GM19438 (cell line): Measurements from ENCODE around the gene IQCN.

Experiments used
- ATAC-seq: cut with Tn5 transposase; IDR thresholded peaks from one replicate; pipeline ENCODE4 v1.9.1; 2021; ENCODE audit warnings: low read depth; ENCODE audit not compliant: unreplicated experiment

IQCN gene

DNA sequence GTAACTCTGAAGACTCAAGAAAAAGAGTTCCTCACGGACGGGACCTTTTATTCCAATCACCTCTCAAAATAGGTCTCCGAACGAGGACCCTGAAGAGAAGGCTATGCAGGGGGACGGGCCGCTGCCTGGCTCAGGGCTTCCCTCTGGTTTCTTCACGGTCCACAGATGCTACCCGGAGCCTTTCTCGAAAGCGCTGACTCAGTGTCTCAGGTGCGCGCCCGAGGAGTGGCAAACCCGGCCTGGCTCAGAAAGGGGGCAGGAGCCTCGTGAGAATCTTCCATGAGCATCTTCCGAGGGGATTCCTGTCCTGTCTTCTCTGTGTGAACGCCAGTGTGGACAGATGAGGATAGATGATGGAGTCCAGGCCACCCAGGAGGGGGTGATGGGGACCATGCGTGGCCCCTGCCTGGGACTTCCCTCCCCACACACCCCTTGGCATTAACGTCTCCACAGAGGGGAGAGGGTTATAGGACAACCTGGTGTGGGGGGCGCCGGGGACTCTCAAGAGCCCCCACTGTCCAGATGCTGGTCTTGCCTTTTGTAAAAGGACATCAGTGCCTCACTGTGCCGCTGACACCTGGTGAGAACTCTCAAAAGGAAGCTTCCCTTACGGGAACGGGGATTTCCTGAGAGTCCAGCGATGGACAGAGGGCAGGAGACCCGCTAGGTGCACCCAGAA lies 32.1 kb upstream of the IQCN start:
- no peak for ATAC-seq

DNA sequence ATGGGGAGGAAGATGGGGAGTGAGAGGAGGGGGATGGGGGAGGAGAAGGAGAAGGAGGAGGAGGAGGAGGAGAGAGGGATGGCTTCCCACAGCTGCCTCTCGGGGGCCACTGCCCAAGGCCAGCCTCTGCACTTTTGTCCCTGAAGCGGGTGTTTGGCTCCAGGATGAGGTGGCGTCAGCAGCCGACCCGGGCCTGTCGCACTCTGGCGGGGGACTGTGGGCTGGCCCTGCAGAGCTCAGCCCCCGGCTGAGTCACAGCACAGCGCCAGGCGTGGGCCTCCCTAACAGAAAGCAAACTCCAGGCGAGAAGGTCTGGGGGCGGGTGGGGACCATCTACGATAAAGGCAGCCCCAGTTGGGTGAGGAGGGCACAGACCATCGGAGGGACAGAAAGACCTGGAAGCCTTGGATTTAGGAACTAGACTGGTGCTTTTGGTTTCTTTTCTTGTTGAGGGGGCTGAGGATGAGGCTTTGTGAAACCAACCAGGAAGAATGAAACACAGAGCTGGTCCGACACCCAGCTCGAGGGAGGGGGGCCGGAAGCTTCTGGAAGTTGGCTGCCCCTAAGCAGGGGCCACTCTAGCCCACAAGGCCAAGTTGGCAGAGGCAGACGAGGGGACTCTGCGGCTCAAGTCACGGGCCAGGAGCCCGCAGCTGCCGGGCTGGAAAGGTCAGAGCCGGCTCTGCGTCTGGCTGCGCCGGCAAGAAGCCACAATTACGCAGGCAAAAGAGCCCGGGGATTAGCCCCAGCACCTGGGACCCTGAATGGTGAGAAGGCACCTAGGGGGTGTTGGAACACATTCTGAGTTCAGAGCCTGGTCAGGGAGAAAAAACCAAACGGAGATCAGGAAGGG lies 30.4 kb upstream of the IQCN start:
- no peak for ATAC-seq

DNA sequence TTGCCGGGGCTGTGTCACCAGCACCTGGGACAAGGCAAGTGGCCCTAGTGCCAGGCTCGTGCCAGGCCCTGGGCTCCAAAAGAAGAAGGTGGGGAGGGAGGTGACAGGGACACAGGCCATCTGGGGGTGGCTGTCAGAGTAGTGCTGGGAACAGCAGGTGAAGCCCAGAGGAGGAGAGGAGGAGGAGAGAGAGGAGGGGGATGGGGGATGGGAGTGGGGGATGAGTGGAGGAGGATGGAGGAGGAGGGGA lies 29.9 kb upstream of the IQCN start:
- no peak for ATAC-seq

DNA sequence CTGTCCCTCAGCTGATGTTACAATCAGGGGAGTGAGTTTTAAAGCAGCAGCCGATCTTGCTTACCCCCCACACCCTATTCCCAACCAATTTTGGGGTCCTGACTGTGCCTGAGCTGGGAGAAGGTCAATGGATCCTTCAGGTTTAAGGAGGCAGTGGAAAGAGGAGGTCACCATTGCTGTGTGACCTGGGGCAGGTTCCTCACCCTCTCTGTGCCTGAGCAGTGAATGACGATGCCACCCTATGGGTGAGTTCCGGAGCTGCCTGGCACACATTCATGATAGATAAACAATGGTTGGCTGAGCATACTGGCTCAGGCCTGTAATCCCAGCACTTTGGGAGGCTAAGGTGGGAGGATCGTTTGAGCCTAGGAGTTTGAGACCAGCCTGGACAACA lies 27.5 kb upstream of the IQCN start:
- ATAC-seq, result no peak

DNA sequence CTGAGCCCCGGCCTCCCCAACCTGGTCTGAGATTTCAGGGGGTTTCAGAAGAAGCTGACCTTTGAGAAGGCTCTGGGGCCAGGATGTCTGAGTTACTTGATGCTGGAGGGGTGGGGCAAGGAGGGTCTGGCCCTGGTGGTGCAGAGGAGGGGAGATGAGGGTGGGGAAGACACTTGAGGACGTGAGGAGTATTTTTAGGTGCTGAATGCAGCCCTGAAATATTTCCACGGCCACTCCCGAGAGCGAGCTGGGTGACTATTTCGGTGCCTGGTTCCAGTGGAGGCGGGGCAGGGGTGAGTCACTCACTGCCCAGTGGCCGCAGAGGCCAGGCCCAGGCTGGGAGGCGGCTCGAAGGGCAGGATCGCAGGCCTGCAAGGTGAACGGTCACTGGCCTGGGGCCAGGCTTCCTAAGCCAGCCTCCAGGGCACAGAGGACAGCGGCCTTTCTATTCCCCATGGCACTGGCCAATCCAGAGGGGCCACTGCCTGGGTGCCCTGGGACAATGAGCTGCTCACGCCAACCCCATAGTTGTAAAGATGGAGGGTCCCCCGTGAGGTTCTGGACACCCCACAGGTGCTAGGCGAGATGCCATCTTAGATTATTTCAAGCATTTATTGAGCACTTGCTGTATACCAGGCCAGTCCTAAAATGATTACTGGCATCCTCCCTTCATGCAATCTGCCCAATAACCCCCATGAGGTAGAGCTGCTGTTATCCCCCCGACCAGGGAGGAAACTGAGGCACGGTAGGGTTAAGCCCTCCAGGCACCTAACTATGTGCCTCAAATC lies 26.9 kb upstream of the IQCN start:
- no peak for ATAC-seq

DNA sequence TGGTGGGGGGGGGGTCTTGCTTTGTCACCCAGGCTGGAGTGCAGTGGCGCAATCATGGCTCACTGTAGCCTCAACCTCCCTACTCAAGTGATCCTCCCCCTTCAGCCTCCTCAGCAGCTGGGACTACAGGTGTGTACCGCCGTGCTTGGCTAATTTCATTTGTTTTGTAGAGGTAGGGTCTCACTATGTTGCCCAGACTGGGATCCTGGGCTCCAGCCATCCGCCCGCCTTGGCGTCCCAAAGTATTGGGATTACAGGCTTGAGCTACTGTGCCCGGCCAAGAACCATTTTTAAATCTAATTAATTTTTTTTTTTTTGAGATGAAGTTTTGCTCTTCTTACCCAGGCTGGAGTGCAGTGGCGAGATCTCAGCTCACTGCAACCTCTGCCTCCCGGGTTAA lies 25.4 kb upstream of the IQCN start:
- no peak for ATAC-seq

DNA sequence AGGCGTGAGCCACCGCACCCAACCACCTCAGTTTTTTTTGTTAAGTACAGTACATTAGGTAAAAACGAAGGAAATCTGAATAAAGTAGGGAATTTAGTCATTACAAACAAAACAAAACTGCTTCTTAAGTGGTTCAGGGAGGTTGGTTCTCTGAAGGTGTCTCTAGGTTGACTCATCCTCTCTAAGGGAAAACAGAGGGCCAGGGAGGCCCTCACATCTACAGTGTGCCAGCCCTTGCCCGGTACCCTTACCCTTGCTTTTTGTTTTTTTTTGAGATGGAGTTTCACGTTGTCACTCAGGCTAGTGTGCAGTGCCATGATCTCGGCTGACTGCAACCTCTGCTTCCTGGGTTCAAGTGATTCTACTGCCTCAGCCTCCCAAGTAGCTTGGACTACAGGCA lies 24.3 kb upstream of the IQCN start:
- no peak for ATAC-seq

DNA sequence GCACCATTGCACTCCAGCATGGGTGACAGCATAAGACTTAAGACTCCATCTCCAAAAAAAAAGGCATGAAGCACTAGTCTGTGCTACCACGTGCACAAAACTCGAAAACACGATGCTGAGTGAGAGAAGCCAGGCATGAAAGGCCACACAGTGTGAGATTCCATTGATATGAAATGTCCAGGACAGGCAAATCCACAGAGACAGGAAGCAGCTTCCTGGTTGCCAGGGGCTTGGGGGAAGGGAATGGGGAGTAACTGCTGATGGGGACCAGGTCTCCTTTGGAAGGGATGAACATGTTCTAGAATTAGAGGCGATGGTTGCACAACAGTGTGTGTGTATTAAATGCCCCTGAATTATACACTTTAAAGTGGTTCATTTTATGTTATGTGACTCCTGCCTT lies 23.1 kb upstream of the IQCN start:
- no peak for ATAC-seq

DNA sequence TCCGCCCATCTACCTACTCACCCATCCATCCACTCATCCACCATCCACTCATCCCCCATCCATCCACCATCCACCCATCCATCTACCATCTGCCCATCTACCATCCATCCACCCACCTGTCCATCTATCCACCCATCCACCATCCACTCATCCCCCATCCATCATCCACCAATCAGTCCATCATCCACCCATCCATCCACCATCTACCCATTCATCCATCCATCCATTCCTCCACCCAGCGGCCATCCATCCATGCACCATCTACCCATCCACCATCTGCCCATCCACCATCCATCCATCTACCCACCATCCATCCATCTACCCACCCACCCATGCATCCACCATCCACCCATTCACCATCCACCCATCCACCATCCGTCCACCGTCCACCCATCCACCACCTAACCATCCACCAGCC lies 20.8 kb upstream of the IQCN start:
- no peak for ATAC-seq

DNA sequence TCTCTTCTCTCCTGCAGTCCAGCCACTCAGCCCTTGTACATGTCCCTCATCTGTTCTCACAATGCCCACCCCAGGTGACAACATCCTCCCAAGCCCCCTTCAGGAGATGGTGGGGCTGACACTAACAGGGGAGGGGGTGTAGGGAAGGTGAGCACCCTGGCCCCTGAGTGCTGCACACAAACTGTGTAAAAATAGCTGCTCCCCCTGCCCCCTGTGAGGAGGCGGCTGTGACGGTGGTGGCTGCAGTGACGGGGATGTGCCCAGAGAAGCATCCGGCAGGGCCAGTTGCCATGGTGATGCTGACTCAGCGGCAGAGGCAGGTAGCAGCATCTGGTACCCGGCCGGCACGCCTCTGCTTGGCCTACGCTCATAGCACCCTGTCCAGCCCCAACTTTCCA lies 20.2 kb upstream of the IQCN start:
- ATAC-seq, result no peak

DNA sequence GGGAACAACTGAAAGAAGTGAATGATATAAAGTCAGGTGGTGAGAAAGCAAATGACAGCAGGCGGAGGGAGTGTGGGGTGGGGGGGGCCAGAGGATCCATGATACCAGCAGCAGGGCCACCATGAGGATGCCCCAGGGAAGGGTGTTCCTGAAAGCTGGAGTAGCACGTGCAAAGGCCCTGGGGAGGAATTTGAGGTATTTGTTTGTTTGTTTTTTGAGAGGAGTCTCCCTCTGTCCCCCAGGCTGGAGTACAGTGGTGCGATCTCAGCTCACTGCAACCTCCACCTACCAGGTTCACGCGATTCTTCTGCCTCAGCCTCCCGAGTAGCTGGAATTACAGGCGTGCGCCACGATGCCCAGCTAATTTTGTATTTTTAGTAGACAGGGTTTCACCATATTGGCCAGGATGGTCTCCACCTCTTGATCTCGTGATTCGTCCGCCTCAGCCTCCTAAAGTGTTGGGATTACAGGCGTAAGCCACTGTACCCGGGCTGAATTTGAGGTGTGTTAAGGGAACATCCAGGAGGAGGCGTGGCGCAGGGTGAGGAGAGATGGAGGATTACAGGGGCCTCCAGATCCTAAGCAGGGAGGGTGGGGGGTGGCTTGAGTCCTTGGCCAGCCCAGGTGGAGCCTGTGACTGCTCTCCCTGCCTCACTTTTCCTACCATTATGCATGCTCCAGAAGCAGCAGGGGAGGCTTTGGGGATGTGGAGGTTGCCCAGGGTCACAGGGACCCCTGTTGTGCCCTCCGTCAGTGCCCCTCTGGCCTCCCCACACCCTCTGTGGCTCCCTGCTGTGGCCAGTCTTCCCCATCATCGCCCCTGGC lies 19.6 kb upstream of the IQCN start:
- no peak for ATAC-seq

DNA sequence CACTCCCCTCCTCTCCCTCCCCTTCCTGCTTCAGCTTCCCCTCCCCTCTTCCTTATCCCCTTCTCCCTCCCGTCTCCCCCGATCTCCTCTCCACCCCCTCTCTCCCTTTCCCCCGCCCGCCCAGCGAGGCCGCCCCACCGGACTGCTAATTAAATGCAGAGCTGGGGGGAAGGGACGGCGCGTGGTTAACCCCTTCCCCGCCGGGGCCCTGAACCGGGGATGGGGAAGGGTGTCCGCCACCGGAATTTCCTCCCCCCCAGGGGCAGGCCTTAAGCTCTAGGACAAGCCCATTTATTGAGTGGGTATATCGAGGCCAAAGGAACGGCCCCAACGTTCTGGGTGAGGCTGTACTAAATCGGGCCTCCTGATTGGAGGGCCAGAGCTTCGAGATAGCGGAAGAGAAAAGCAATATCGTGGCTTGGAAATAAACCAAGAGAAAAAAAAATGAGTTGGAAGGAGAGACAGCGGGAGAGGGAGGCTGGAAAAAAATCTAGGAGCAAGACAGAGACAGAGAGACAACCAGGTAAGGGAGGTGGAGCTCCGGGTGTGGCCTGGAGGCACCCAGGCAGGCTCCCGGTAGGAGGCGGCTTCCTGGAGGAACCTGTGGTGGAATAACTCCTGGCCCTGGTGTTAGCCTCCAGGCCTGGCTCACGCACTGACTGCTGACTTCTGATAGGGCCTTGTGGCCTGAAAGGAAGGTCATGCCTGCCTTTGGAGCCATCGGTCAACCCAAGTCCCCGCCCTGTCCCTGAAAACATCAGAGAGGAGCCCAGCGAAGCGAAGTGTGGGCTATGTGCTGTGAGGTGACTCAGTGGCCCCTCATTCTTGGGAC lies 18.8 kb upstream of the IQCN start:
- no peak for ATAC-seq

DNA sequence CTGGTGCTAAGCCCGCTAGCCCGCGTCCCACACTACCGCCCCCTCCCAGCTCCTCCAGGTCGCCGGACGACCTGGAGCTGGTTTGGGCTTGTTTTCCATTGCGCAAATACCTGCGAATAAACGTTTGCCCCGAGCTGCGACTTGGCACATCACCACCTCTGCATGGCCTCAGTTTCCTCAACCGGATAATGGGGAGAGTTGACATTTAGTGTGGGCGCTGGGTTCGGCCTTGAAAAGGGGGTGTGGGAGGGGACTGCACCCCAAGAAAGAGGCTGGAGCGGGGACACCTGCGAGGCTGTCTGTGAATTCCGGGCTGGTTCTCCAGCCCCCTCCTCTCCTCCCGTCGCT lies 18.2 kb upstream of the IQCN start:
- ATAC-seq, result no peak

DNA sequence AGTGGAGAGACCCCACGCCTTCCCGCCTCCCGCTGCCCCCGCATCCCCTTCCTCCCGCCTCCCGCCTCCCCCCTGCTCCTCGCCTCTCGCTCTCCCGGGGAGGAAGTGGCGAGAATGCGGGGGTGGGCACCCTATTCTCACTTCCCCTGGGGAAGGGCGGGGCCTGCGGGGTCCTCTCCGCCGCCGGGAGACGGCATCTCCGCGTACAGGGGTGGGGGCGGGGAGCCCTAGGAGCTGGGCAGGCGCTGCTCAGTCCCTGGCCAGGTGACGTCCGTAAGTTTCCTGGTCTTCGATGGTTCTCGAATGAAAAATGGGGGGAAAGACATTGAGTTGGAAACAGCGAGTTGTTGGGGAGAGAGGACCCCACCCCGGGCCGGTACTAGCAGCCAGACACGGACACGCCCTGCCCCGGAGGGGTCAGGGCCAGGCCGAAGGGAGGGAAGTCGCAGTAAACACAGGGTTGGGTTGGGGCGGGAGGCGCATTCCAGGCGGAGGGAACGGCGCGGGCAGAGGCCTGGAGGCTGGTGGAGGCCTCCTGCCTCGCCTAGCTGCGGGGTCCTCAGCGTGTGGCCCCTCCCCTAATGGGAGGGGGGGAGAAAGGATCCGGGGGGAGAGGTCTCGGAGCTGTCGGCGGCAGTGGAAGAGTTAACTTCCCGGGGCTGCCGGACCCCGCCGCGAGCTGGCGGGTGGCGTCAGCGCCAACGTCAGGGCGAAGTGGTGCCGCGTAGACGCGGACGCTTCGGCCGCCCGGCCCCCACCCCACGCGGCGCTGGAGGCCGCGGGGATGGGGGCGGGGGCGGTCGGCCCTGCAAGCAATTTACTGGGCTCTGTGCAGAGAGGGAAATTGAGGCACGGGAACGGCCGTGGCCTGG lies 17.6 kb upstream of the IQCN start:
- ATAC-seq, result no peak

DNA sequence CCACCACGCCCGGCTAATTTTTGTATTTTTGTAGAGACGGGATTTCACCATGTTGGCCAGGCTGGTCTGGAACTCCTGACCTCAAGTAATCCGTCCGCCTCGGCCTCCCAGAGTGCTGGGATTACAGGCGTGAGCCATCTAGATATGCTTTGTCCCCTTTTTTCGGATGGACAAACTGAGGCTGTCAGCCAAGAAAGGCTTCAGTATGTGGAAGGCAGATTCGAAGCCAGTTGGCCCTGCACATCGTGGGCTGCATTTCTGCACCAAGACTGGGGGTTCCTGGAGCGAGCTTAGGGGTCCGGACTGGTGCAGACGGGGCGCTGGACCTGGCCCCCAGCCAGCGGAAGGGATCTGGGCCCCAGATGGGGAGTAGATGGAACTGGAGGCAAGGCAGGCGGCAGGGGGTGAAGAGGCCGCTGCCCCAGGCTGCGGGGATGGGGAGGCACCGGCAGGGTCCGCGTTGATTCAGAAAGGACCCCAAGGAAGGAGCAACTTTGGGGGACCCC lies 16.8 kb upstream of the IQCN start:
- ATAC-seq, result no peak

DNA sequence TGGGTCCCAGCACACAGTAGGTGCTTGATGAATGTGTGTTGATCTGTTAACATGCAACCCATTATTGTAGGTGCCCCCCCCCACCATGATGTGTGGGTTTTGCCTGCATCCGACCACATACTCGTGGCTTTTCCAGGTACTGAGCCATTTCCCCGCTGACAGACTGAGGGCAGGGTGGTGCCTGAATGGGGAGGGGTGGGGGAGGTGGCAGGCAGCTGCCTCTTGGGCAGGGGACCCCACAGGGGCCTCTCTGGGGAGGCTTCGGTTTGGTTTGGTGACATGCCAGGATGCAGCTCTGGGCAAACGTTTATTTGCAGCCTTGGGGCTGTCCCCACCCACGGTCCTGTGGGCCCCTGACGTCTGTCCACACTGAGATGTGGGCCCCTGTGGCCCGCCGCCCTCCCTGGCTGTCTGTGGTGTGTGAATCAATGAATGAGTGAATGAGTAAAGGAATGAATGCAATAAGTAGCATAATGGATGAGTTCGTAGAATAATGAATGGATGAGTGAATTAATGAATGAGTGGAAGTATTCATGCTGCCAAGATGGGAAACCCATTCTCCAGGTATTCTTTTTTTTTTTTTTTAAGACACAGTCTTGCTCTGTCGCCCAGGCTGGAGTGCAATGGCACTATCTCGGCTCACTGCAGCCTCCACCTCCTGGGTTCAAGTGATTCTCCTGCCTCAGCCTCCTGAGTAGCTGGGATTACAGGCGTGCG lies 16.2 kb upstream of the IQCN start:
- no peak for ATAC-seq

DNA sequence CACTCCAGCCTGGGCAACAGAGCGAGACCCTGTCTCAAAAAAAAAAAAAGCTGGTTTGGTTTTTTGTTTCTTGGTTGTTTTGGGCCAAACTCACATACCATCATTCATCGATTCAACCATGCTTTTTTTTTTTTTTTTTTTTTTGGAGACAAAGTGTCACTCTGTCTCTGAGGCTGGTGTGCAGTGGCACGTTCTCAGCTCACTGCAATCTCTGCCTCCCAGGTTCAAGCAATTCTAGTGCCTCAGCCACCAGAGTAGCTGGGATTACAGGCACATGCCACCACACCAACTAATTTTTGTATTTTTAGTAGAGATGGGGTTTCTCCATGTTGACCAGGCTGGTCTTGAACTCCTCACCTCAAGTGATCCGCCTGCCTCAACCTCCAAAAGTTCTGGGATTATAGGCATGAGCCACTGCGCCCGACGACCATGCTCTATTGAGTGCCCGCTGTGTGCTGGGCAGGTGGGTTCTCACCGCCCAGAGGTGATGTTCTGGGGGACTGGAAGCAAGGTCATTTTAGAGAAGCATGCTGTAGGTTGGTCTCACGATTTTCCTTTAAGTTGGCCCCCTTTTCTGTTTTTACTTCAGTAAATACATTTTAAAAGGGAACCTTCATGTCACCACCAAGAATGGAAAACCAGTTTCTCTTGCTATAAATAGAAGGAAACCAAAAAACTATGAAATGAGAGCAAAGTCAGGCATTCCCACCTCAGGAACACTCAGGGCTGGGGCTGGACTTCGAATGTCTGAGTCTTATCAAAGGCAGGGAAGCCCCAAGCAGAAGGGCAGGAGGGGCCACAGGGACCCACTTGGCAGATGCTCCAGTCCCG lies 15.4 kb upstream of the IQCN start:
- ATAC-seq, result no peak
